ENCODE data around the gene CREBZF. TPM values are rescaled to one million over a fixed set of nuclear protein-coding genes. Genes with fewer than 3 reads are reported as not detected.
"Not testable (repeated sequence)": the region's sequence is repeated elsewhere in the genome, so short reads cannot be mapped to it uniquely, and the experiment has no call there.

CREBZF gene
- total and polyA plus RNA-seq, 12 donors, result 9.9 to 20.6 (median 13.0) TPM

DNA sequence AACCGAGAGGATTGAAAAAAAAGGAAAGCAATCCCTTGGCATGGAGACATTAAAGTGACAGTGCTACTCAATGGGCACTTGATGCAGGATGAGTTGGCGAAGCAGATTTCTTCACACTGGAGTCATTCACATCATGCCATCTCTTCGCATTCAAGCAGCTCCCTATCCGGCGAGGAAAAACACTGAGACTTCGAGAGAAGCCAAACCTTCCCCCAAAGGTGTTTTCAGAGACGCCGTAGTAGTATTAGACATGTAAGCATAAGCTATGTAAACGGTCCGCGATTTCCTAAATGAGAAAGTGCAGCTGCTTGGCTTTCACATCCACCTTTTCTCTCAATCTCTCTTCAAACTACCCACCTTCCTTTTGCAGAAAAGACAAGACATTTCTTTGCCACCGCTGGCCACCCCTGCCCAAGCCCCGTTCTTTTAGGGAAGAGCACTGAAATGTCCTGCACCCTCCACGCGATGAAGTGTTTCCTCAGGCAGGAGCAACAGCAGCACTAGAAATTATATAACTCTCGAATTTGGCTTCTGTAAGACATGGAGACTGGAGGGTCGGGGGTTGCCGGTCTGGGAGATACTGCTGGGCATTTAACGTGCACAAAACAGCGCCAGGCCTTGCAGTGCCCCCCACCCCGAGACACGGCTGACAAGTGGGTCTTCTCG lies 37.5 kb downstream of the CREBZF start, which contains the start of gene DLG2:
Gene DLG2 (minus strand): TSS at position 13 of the 666 bp plus-strand sequence.
- Histone ChIP-seq H3K27me3 (no peaks in the 10 kb centered on the region), H3K27ac (peak within 1 kb of the TSS; percentile 77 to 96 (median 92)), H3K4me3 (peak within 1 kb of the TSS; percentile 59 to 84 (median 78)), H3K4me1 (peaks cover 0 to 45% (median 26%) of the 10 kb centered on the region in 9 donors), H3K36me3 (peaks cover 0 to 27% (median 0%) of the 10 kb centered on the region in 9 donors), H3K9me3 (no peaks in the 10 kb centered on the region)
- TF ChIP-seq, protein P1, sequence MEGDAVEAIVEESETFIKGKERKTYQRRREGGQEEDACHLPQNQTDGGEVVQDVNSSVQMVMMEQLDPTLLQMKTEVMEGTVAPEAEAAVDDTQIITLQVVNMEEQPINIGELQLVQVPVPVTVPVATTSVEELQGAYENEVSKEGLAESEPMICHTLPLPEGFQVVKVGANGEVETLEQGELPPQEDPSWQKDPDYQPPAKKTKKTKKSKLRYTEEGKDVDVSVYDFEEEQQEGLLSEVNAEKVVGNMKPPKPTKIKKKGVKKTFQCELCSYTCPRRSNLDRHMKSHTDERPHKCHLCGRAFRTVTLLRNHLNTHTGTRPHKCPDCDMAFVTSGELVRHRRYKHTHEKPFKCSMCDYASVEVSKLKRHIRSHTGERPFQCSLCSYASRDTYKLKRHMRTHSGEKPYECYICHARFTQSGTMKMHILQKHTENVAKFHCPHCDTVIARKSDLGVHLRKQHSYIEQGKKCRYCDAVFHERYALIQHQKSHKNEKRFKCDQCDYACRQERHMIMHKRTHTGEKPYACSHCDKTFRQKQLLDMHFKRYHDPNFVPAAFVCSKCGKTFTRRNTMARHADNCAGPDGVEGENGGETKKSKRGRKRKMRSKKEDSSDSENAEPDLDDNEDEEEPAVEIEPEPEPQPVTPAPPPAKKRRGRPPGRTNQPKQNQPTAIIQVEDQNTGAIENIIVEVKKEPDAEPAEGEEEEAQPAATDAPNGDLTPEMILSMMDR (IDR thresholded peaks at IDR 0.05), result no peak
- ATAC-seq, result peak in 7 of 8 donors; percentile 12 to 53 (median 28)
- intact Hi-C loops (cut with DNase I), result loop anchor here in 1 of 10 donors (5.0 kb wide), 1 partner anchor 35 kb away; no protein-coding TSS in a partner anchor
- 0% methylated on average over 23 of the region's 23 CpGs for WGBS, 2 donors
- peak; percentile 15 to 17 for DNase-seq

DNA sequence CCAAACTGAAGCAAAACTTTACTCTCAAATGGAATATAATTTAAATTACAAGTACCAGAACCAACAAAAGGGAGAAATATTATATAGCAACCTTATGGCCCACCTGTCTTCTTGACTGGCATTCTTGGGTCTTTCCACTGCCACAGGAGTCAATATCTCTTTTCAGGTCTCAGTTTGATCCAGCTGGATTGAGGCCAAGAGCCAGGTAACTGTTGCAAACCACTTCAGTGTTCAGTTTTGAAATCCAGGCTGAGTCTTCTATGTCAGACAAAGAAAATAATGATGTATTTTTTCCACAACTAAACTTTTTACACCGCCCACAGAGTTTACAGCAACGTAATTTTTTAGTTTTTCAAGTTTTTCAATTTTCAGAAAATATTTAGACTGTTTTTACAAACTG lies 38.4 kb downstream of the CREBZF start:
- 44 to 50% methylated on average over 2 of the region's 2 CpGs for WGBS, 2 donors
- no peaks in the 10 kb centered on the region for H3K27me3 ChIP-seq
- TF ChIP-seq, protein P1 (IDR thresholded peaks at IDR 0.05), result no peak
- H3K9me3 ChIP-seq, result no peaks in the 10 kb centered on the region
- peak overlapping the region in 9 of 10 donors; percentile 72 to 84 (median 78) for H3K4me3 ChIP-seq
- peak overlapping the region in 9 of 10 donors; percentile 87 to 96 (median 92) for H3K27ac ChIP-seq
- intact Hi-C loops (cut with DNase I), result loop anchor here in 1 of 10 donors (5.0 kb wide), 1 partner anchor 36 kb away; no protein-coding TSS in a partner anchor
- peaks cover 0 to 45% (median 26%) of the 10 kb centered on the region in 9 donors for H3K4me1 ChIP-seq
- ATAC-seq (no peak), DNase-seq (no peak)
- peaks cover 0 to 26% (median 0%) of the 10 kb centered on the region in 9 donors for H3K36me3 ChIP-seq

DNA sequence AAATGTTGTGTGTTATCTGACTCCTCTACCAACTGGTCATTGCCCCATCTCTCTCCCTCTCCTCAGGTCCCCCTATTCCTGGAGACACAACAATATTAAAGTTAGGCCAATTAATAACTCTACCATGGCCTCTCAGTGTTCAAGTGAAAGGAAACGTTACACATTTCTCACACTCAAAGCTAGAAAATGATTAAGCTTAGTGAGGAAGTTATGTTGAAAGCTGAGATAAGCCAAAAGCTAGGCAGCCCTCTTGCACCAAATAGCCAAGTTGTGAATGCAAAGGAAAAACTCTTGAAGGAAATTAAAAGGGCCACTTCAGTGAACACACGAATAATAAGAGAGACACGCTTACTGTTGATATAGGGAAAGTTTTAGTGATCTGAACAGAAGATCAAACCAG lies 44.7 kb downstream of the CREBZF start:
- WGBS, 2 donors, result 65 to 70% methylated on average over 3 of the region's 3 CpGs
- intact Hi-C loops (cut with DNase I), result no loop called here
- TF ChIP-seq, protein P1 (IDR thresholded peaks at IDR 0.05), result no peak

DNA sequence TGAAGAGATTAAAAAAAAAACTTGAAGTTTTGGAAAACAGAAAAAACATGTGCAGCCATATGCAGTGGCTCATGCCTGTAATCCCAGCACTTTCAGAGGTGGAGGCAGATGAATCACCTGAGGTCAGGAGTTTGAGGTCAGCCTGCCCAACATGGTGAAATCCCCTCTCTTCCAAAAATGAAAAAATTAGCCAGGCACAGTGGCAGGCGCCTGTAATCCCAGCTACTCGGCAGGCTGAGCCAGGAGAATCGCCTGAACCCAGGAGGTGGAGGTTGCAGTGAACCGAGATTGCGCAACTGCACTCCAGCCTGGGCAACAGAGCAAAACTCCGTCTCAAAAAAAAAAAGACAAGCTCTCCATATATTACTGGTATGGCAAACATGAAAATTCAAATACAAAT lies 45.4 kb downstream of the CREBZF start:
- Histone ChIP-seq H3K36me3 (peaks cover 0 to 19% (median 0%) of the 10 kb centered on the region in 9 donors), H3K9me3 (no peaks in the 10 kb centered on the region), H3K4me1 (peaks cover 0 to 3% (median 0%) of the 10 kb centered on the region in 9 donors), H3K27ac (no peak overlapping the region), H3K27me3 (no peaks in the 10 kb centered on the region), H3K4me3 (no peak overlapping the region)
- DNase-seq, result no peak
- TF ChIP-seq, protein P1 (IDR thresholded peaks at IDR 0.05), result no peak
- ATAC-seq, result no peak
- 85 to 90% methylated on average over 6 of the region's 6 CpGs for WGBS, 2 donors
- intact Hi-C loops (cut with DNase I), result no loop called here

More for the DNA sequence above, 44.7 kb downstream of the CREBZF start:
- DNase-seq (no peak), ATAC-seq (no peak)
- Histone ChIP-seq H3K27me3 (no peaks in the 10 kb centered on the region), H3K4me1 (peaks cover 0 to 11% (median 0%) of the 10 kb centered on the region in 9 donors), H3K4me3 (no peak overlapping the region), H3K36me3 (peaks cover 0 to 19% (median 0%) of the 10 kb centered on the region in 9 donors), H3K27ac (no peak overlapping the region), H3K9me3 (no peaks in the 10 kb centered on the region)

DNA sequence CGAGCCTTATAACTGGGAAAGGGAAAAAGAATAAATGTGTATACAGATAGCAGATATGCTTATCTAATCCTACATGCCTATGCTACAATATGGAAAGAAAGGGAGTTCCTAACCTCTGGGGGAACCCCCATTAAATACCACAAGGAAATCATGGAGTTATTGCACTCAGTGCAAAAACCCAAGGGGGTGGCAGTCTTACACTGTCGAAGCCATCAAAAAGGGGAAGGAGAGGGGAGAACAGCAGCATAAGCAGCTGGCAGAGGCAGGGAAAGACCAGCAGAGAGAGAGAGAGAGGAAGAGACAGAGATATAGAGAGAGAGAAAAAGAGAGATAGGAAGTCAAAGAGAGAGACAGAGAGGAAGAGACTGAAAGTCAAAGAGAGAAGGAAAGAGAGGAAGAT lies 53.3 kb downstream of the CREBZF start:
- intact Hi-C loops (cut with DNase I); ATAC-seq; H3K4me3 ChIP-seq; DNase-seq; H3K4me1 ChIP-seq; H3K36me3 ChIP-seq; H3K27ac ChIP-seq; H3K27me3 ChIP-seq: not testable (repeated sequence)
- peaks cover 0 to 14% (median under 1%) of the 10 kb centered on the region in 11 donors for H3K9me3 ChIP-seq
- 82 to 89% methylated on average over 2 of the region's 2 CpGs for WGBS, 2 donors

All from heart right ventricle (tissue), 16 donors.